ENCODE results near the gene MMP27.

DNA sequence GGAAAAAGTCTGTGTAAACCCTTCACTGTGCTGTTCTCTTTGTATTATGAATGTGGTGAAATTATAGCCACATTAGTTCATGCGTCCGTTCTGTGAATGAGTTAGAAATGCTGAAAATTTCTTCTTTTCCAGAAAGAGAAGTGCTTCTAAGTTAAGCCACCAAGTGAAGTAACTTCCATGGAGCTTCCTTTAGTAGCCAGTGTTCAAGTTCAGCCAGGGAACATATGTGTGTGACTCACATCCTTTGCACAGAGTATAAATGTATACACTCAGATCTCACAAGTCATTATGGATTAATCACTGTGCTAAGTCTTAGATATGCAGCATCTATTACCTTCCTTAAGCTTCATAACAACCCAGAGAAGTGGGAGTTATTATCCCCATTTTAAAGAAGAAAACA lies 22.3 kb upstream of the MMP27 start:
- TF ChIP-seq POLR2AphosphoS5 (IDR thresholded peaks at IDR 0.05; ENCODE audit: low read depth, low read length), result no peak
- TF ChIP-seq CTCF (IDR thresholded peaks at IDR 0.05), result no peak
- TF ChIP-seq GATA2 (CRISPR knock-in tag; IDR thresholded peaks at IDR 0.05), result no peak

All from SK-N-SH (cell line).